Measurements from ENCODE around the gene ZGPAT. TPM values are rescaled to one million over a fixed set of nuclear protein-coding genes. Genes with fewer than 3 reads are reported as not detected.
A peak's percentile ranks its signal among the peaks of the same experiment; 100 is the strongest.

Gene ZGPAT
- total and polyA plus RNA-seq, 2 of the 13 experiments (the other 11 are each of a cell fraction or from before 2014, with no cell fraction given), result 23.0 to 41.9 TPM

GRCh38 chr20:63690003-63690897 lies 17.6 kb upstream of the ZGPAT start (continued):
- TF ChIP-seq ZNF280D (CRISPR knock-in tag; IDR thresholded peaks at IDR 0.05) (no peak), AGO2 (optimal IDR thresholded peaks at IDR 0.05; ENCODE audit: low read depth, low read length) (peak; percentile 4), SRY (CRISPR knock-in tag; IDR thresholded peaks at IDR 0.05) (no peak), THAP11 (CRISPR knock-in tag; IDR thresholded peaks at IDR 0.05) (no peak), PBX3 (CRISPR knock-in tag; IDR thresholded peaks at IDR 0.05; ENCODE audit: borderline replicate concordance) (no peak), ZNF24 (IDR thresholded peaks at IDR 0.05) (no peak), ATF7-NPFF (CRISPR knock-in tag; IDR thresholded peaks at IDR 0.05; ENCODE audit: low read depth) (no peak)
